ENCODE measurements around the gene UBXN2A. TPM values are rescaled to one million over a fixed set of nuclear protein-coding genes. Genes with fewer than 3 reads are reported as not detected.

The UBXN2A gene
- total RNA-seq, 1 experiment from 2014 or later, result 16.6 TPM

DNA sequence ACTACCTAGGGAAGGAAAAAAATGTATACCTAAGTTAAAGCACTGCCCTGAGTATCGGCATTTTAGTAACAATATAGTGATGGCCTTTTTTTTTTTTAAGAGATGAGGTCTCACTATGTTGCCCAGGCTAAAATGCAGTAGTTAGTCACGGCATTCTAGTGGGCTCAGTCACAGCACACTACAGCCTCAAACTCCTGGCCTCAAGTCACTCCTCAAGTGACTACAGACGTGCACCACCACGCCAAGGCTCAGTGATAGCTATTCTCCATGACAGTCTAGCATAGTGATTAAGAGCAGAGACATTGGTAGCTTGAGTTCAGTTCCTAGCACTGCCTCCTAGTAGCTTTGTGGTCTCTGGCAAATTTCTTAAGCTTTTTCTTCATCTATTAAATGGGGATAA lies 27.6 kb downstream of the UBXN2A start:
- no peak for DNase-seq
- Histone ChIP-seq H3K36me3 (replicated peaks; ENCODE audit: control insufficient read depth, insufficient read depth, low read length) (peaks cover 1% of the 10 kb centered on the region), H3K27me3 (ENCODE audit: control insufficient read depth, insufficient read depth, low read length) (no peaks in the 10 kb centered on the region), H3K4me3 (ENCODE audit: insufficient read depth, low read depth, low read length) (no peak overlapping the region)

DNA sequence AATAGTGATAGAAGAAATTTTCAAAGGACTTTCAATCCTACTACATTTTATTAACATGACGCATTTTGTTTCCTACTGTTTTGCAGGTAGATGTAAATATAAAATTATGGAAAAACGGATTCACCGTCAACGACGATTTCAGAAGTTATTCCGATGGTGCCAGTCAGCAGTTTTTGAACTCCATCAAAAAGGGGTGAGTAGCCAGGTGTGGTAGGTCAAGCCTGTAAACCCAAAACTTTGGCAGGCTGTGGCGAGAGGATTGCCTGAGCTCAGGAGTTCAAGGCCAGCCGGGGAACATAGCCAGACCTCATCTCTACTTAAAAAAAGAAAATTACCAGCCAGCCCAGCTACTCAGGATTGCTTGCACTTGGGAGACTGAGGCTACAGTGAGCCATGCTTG lies 36.6 kb downstream of the UBXN2A start:
- Histone ChIP-seq H3K27me3 (ENCODE audit: control insufficient read depth, insufficient read depth, low read length) (no peaks in the 10 kb centered on the region), H3K36me3 (replicated peaks; ENCODE audit: control insufficient read depth, insufficient read depth, low read length) (peaks cover 5% of the 10 kb centered on the region; the same call in 1 of the 2 replicates), H3K4me3 (ENCODE audit: insufficient read depth, low read depth, low read length) (no peak overlapping the region)
- no peak for DNase-seq

DNA sequence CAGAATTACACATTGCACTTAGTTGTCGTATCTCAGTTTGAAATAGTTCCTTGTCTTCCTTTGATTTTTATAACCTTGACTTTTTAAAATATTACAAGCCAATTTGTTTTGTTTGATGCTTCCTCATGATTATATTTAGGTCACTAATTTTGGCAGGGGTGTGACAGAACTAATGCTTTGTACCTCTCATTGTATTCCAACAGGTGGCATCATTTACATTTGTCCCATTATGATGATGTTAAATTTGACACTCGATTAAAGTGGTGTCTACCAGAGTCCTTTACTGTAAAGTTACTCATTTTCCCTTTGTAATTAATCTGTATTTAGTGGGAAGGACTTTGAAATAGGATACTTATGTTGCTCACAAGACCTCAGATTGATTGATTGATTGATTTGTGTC lies 48.1 kb downstream of the UBXN2A start:
- Histone ChIP-seq H3K36me3 (replicated peaks; ENCODE audit: control insufficient read depth, insufficient read depth, low read length) (no peaks in the 10 kb centered on the region; the same call in 1 of the 2 replicates), H3K4me3 (ENCODE audit: insufficient read depth, low read depth, low read length) (no peak overlapping the region), H3K27me3 (ENCODE audit: control insufficient read depth, insufficient read depth, low read length) (no peaks in the 10 kb centered on the region)
- DNase-seq, result no peak

DNA sequence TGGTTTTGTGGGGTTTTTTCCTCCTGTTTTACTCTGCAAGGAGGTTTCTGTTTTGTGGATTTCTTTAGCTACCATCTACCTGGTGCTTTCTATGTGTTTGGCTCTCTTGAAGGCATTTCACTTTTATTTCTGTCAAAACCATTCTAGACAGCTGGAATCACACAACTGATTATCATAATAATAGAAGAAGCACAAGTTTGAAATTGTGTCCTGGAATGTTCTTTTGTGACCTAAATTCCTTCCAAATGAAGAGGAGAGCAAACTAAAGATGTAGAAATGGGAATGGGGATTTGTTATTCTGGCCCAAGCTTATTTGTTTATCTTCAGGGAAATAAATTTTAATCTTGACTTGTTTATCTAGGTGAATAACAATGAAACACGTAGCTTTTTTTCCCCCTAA lies 52.7 kb downstream of the UBXN2A start:
- no peak overlapping the region for H3K4me3 ChIP-seq (ENCODE audit: insufficient read depth, low read depth, low read length)
- no peaks in the 10 kb centered on the region for H3K27me3 ChIP-seq (ENCODE audit: control insufficient read depth, insufficient read depth, low read length)
- no peak for DNase-seq
- no peaks in the 10 kb centered on the region for H3K36me3 ChIP-seq (replicated peaks; ENCODE audit: control insufficient read depth, insufficient read depth, low read length)

DNA sequence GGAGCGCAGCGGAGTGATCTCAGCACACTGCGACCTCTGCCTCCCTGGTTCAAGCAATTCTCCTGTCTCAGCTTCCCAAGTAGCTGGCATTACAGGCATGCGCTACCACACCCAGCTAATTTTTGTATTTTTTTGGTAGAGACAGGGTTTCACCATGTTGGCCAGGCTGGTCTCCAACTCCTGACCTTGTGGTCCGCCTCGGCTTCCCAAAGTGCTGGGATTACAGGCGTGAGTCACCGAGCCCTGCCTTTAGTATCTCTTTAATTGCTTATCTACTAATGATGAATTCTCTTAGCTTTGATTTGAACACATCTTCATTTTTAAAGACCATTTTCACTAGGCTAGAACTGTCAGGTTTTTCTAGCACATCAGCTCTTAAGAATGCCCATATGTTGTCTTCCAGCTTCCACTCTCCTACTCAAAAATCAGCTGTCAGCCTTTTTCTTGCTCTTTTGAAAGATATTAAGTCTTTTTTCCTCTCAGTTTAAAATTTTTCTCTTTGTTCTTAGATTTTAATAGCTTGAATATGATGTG lies 53.5 kb downstream of the UBXN2A start:
- Histone ChIP-seq H3K36me3 (replicated peaks; ENCODE audit: control insufficient read depth, insufficient read depth, low read length) (no peaks in the 10 kb centered on the region), H3K4me3 (ENCODE audit: insufficient read depth, low read depth, low read length) (no peak overlapping the region), H3K27me3 (ENCODE audit: control insufficient read depth, insufficient read depth, low read length) (no peaks in the 10 kb centered on the region)
- DNase-seq, result no peak

DNA sequence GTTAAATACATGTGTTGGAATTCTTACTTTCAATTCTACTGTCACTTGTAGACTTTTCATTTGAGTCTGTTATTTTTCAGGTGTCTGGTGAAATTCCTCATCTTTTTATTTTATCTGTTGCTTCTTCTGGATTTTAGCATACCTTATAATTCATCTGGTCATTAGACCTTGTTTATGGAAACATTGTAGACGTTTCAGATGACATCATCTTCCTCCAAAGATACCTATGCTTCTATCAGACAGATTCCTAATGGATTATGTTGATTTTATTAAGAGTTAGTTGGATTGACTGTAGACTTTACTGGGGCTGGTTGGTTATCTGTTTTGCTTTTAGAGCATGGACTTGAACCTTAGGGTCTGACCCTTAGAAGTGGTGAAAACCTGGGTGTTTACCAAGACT lies 54.3 kb downstream of the UBXN2A start:
- Histone ChIP-seq H3K4me3 (ENCODE audit: insufficient read depth, low read depth, low read length) (no peak overlapping the region), H3K27me3 (ENCODE audit: control insufficient read depth, insufficient read depth, low read length) (no peaks in the 10 kb centered on the region), H3K36me3 (replicated peaks; ENCODE audit: control insufficient read depth, insufficient read depth, low read length) (no peaks in the 10 kb centered on the region)
- DNase-seq, result no peak

DNA sequence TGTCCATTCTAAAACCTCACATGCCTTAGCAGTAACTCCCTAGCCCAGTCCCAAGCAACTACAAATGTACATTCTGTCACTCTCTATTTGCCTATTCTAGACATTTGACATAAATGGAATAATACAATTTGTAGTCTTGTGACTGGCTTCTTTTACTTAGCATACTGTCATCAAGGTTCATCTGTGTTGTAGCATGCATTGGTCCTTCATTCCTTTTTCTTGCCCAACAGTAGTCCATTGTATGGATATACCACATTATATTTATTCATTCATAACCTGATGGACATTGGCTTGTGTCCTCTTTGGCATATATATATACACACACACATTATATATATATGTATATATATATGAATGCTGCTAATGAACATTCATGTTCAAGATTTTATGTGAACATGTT lies 67.4 kb downstream of the UBXN2A start:
- no peak for DNase-seq
- no peaks in the 10 kb centered on the region; the same call in 1 of the 2 replicates for H3K36me3 ChIP-seq (replicated peaks; ENCODE audit: control insufficient read depth, insufficient read depth, low read length)
- peaks cover 15% of the 10 kb centered on the region for H3K27me3 ChIP-seq (ENCODE audit: control insufficient read depth, insufficient read depth, low read length)
- no peak overlapping the region for H3K4me3 ChIP-seq (ENCODE audit: insufficient read depth, low read depth, low read length)

DNA sequence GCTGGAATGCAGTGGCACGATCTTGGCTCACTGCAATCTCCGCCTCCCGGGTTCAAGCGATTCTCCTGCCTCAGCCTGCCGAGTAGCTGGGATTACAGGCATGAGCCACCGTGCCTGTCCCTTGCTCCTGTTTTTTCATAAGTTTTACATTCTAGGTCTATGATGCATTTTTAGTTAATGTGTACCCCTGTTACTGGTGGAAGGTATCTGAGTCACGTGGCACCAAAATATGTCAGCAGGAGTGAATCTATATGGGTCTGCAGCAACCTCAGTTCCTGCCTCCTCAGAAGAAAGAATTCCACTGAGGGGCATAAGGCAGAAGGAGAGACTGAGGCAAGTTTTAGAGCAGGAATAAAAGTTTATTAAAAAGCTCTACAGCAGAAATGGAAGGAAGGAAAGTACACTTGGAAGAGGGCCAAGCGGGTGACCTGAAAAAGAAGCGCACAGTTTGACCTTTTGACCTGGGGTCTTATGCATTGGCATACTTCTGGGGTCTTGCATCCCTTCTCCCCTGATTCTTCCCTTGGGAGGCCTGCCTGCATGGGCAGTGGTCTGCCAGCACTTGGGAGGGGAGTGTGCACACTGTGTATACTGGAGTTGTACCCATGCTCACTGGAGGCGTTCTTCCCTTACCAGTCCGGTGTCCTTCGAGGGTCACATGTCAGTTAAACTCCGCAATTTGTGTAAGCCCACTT lies 68.6 kb downstream of the UBXN2A start:
- DNase-seq, result no peak
- H3K36me3 ChIP-seq (replicated peaks; ENCODE audit: control insufficient read depth, insufficient read depth, low read length), result no peaks in the 10 kb centered on the region; the same call in 1 of the 2 replicates
- H3K4me3 ChIP-seq (ENCODE audit: insufficient read depth, low read depth, low read length), result no peak overlapping the region
- peaks cover 15% of the 10 kb centered on the region for H3K27me3 ChIP-seq (ENCODE audit: control insufficient read depth, insufficient read depth, low read length)

DNA sequence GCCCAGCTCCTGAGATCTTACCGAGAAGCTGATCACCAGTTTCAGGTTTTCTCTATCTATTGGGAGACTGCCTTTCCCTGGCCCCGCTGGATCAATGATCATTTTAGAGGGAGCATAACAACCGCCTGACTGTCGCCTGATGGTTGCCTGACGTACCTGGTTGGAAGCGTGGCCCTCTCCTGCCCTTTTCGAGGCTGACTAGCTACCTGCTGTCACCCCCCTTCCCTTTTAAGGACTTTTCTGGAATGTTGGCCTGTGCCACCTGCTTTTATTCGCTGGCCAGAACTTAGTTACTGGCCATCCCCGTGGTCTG lies 69.1 kb downstream of the UBXN2A start:
- Histone ChIP-seq H3K27me3 (ENCODE audit: control insufficient read depth, insufficient read depth, low read length) (peaks cover 15% of the 10 kb centered on the region), H3K4me3 (ENCODE audit: insufficient read depth, low read depth, low read length) (no peak overlapping the region; the same call in 1 of the 2 replicates), H3K36me3 (replicated peaks; ENCODE audit: control insufficient read depth, insufficient read depth, low read length) (no peaks in the 10 kb centered on the region; the same call in 1 of the 2 replicates)
- no peak for DNase-seq

DNA sequence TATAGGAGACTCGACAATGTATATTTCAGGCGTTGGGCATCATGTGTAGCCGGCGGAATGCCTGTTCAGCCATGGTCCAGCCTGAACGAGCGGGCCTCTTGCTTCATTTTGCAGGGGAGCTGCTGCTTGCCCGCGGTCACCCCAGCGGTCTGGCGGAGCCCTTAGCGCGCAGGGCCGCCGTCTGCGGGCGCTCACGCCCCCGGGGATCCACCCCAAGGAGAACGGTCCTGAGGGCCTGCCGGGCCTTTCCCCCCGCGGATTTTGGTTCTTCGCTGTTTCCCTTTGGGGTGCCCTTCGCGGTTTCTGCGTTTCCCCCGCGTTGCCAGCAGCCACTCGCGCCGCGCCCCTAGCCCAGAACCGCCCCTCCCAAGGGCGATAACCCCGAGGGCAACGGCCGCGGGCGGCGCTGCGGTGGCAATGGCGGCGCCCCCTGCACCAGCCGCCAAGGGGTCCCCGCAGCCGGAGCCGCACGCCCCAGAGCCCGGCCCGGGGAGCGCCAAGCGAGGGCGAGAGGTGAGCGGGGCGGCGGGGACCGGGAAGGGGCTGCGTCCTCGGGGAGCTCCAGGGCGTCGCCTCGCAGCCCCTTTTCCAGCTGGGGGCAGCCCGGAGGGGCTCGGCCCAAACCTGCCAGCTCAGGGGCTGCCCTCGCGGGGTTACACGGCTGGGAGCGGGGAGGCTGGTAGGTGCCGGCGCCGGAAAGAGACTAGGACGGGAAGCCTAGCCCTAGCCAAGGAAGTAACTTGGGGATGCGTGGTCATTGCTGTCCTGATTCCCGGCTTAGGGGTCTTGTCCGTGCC lies 69.6 kb downstream of the UBXN2A start, which contains the start of gene MFSD2B:
MFSD2B (plus strand) TSS at position 406 of the 797 bp plus-strand sequence; CDS start at position 418, 12 bp downstream.
- H3K36me3 ChIP-seq (replicated peaks; ENCODE audit: control insufficient read depth, insufficient read depth, low read length), result no peaks in the 10 kb centered on the region; the same call in 1 of the 2 replicates
- H3K27me3 ChIP-seq (ENCODE audit: control insufficient read depth, insufficient read depth, low read length), result peaks cover 15% of the 10 kb centered on the region
- peak within 1 kb of the TSS; percentile 51 for H3K4me3 ChIP-seq (ENCODE audit: insufficient read depth, low read depth, low read length)
- peak; percentile 80 for DNase-seq

DNA sequence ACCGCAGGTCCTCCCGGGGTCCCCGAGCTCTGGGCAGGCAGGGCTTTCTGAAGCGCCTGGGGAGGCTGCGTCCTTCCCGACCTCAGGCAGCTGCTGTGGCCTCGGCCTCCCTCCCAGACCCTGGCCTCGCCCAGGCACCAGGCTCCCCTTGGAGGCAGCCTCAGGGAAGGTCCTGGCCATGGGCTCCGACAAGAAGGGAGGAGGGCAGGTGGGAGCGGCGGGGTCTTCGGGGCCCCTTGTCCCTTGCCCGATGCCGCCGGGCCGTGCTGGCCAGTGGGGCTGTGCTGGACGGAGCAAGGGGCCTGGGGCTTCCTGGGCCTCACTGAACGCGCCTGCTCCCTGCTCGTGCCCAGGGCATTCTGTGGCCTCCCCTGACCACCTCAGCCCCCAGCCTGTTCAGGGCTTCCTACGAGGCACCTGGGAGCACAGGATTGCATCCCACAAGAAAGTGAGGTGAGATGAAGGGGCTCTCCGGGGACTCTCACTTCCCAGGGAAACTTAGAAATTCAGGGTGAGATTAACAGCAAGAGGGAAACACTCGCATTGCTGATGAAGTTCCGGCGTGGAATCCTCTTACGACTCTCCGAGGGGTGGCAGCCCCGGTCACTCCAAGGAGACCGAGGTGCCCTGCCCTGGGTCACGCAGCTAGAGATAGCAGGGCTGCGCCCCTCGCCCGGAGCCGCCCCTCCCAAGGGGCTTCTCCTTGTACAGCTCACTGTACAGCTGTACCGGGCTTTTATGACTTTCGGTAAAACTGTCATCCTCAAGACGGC lies 70.4 kb downstream of the UBXN2A start:
- peak; percentile 57 for DNase-seq
- no peaks in the 10 kb centered on the region for H3K36me3 ChIP-seq (replicated peaks; ENCODE audit: control insufficient read depth, insufficient read depth, low read length)
- H3K27me3 ChIP-seq (ENCODE audit: control insufficient read depth, insufficient read depth, low read length), result peaks cover 15% of the 10 kb centered on the region
- H3K4me3 ChIP-seq (ENCODE audit: insufficient read depth, low read depth, low read length), result peak overlapping the region; percentile 51

DNA sequence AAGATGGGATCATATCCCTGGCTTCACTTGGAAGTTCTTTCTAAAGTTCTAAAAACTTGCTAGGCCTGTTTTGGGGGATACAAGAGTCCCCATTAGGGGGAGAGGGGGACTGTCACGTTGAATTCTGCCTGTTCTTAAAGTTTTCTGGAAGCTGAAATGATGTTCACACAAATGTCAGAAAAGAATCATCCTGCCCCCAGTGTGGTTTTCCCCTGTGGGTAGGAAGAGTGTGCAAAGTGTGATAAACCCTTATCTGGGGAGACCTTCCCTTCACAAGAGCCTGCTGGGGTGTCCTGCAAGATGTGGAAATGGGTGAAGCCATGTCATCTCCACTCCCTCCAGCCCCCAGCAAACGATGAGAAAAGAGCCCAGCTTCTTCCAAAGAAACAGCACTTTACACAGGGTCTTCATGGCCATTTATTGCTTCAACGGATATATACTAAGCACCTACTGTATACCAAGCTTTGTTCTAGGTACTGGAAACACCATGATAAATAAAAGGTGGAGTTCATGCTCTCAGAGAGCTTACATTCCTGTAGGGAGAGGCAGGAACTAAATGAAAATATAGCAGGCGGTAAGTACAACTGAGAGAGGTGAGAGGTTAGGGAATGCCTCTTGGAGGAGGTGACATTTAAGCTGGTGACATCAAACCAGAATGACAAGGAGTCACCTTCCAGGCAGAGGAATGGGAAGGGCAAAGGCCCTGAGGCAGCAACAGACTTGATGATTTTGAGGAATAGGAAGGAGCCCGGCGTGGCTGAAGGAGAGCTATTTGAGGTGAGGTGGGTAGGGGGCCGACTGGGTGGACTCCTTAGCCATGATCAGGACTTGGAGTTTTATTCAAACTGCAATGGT lies 71.2 kb downstream of the UBXN2A start:
- Histone ChIP-seq H3K27me3 (ENCODE audit: control insufficient read depth, insufficient read depth, low read length) (peaks cover 15% of the 10 kb centered on the region), H3K4me3 (ENCODE audit: insufficient read depth, low read depth, low read length) (no peak overlapping the region)
- no peak for DNase-seq

DNA sequence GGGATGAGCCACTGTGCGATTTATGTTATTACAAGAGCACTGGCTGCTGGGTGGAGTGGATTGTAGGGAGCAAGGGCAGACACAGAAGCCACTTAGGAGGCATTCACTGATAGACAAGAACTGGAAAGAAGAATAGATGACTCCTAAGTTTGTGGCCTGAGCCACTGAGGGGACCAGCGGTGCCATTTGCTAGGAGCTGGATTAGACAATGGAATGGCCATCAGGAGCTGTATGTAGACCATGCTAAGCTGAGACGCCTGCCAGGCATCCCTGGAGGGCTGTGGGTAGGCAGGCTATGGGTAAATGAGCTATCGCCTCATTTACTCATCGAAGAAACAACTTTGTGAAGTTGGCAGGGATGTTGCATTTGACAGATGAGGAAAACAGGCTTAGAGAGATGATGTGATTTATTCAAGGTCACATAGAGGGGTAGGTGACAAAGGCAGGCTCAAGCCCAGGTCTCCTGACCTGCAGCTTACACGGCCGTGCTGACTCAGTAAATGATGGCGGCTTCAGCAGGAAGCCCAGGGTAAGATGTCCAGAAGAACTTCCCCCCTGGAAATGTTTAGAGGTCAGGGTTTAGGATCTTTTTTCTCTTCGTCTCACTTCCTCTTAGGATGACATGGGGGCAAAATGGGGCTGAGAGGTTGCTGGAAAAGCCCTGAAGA lies 72.4 kb downstream of the UBXN2A start:
- no peak overlapping the region for H3K4me3 ChIP-seq (ENCODE audit: insufficient read depth, low read depth, low read length)
- peaks cover 15% of the 10 kb centered on the region for H3K27me3 ChIP-seq (ENCODE audit: control insufficient read depth, insufficient read depth, low read length)
- no peak for DNase-seq
- H3K36me3 ChIP-seq (replicated peaks; ENCODE audit: control insufficient read depth, insufficient read depth, low read length), result no peaks in the 10 kb centered on the region

More for the DNA sequence above, 71.2 kb downstream of the UBXN2A start:
- no peaks in the 10 kb centered on the region for H3K36me3 ChIP-seq (replicated peaks; ENCODE audit: control insufficient read depth, insufficient read depth, low read length)
